Ishikawa (cell line): ENCODE data around the gene CTDSPL2.

Source experiments
- CEBPB ChIP-seq: IDR thresholded peaks from 2 replicates; pipeline ENCODE4 v1.6.1; 2012
- EGR1 ChIP-seq: IDR thresholded peaks from 2 replicates; pipeline ENCODE4 v1.6.1; 2012
- MAX ChIP-seq: IDR thresholded peaks from 2 replicates; pipeline ENCODE4 v1.6.1; 2012
- RAD21 ChIP-seq: IDR thresholded peaks from 2 replicates; pipeline ENCODE4 v1.6.1; 2012; ENCODE audit warnings: low read depth
- REST ChIP-seq: IDR thresholded peaks from 2 replicates; pipeline ENCODE4 v1.6.1; 2012; ENCODE audit warnings: low read depth, mild to moderate bottlenecking
- TAF1 ChIP-seq: IDR thresholded peaks from 2 replicates; pipeline ENCODE4 v1.6.1; 2012; ENCODE audit warnings: low read depth, mild to moderate bottlenecking
- USF1 ChIP-seq: IDR thresholded peaks from 2 replicates; pipeline ENCODE4 v1.6.1; 2012

DNA sequence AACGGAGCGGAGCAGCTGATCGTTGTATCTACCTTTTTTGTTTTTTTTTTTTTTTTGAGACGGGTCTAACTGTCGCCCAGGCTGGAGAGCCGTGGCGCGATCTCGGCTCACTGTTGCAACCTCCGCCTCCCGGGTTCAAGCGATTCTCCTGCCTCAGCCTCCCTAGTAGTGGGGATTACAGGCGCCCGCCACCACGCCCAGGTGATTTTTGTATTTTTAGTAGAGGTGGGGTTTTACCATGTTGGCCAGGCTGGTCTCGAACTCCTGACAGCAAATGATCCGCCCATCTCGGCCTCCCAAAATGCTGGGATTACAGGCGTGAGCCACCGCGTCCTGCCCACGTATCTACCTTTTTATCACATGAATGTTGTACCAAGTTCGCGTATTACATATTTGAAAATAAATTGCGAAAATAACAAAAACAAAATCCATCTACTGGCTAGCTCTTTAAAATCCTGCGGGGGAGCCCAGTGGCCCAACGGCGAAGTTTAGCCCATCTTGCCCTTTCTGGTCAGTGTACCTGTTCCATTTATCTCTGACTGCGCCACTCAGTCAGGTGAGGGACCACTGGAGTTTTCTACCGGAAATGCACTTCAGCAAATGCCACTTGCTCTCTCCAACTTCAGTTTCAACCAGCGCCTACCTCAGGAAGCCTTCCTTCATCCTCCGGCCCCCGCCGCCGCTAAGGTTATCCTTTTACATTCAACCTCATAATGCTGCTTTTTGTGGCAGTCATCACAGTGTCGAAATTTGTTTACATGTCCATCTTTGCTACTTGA lies 108.3 kb downstream of the CTDSPL2 start:
- no peak for TF ChIP-seq CEBPB
- no peak for TF ChIP-seq MAX
- TF ChIP-seq RAD21: no peak
- no peak for TF ChIP-seq REST
- TF ChIP-seq EGR1: no peak
- no peak for TF ChIP-seq USF1
- no peak for TF ChIP-seq TAF1
